Suprapubic skin (tissue), 4 donors: ENCODE results near the gene PCNX4.

Source experiments
- EP300 ChIP-seq: sonication (generic); formaldehyde crosslinking; IDR thresholded peaks from one replicate; pipeline ENCODE4 v1.6.1; 2017; ENCODE audit warnings: antibody characterized with exemption
- POLR2A ChIP-seq, 2 donors: fragments of 450-650 bp; IDR thresholded peaks; one replicate each; pipeline ENCODE4 v1.6.1; 2017; ENCODE audit warnings: antibody characterized with exemption in 2 of 2, mild to moderate bottlenecking in 2 of 2, moderate library complexity in 2 of 2
- POLR2AphosphoS5 ChIP-seq, 3 donors: sonication (generic); formaldehyde crosslinking; IDR thresholded peaks; one replicate each; pipeline ENCODE4 v1.6.1; 2017; ENCODE audit warnings: antibody characterized with exemption in 3 of 3
- TF ChIP-seq, protein P1 (sequence below), 2 donors: fragments of 200-600 bp in 1 of 2; fragments of 450-650 bp in 1 of 2; sonication (generic) in 1 of 2; IDR thresholded peaks; one replicate each; pipeline ENCODE4 v1.5.1; 2016 to 2019; ENCODE audit warnings: antibody characterized with exemption in 2 of 2, mild to moderate bottlenecking in 1 of 2, moderate library complexity in 1 of 2

DNA sequence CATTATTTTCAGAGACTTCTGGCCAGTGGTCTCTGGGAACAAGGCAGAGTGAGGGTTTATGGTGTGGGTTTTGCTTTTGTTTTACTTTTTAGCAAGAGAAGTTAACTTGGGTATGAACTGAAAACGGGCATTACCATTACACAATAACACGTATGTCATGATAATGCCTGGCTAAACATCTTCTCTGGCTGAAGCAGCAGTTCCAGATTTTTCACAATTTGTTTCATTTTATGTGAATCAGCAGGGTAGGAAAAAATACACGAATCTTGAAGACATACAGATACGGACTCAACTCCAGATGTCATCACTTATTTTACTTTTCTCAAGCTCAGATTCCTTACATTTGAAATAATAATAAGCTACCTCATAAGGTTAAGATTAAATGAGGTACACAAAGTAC is 2.5 kb upstream of the PCNX4 start:
- TF ChIP-seq, protein P1, sequence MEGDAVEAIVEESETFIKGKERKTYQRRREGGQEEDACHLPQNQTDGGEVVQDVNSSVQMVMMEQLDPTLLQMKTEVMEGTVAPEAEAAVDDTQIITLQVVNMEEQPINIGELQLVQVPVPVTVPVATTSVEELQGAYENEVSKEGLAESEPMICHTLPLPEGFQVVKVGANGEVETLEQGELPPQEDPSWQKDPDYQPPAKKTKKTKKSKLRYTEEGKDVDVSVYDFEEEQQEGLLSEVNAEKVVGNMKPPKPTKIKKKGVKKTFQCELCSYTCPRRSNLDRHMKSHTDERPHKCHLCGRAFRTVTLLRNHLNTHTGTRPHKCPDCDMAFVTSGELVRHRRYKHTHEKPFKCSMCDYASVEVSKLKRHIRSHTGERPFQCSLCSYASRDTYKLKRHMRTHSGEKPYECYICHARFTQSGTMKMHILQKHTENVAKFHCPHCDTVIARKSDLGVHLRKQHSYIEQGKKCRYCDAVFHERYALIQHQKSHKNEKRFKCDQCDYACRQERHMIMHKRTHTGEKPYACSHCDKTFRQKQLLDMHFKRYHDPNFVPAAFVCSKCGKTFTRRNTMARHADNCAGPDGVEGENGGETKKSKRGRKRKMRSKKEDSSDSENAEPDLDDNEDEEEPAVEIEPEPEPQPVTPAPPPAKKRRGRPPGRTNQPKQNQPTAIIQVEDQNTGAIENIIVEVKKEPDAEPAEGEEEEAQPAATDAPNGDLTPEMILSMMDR (IDR thresholded peaks at IDR 0.05) = no peak
- TF ChIP-seq POLR2A (IDR thresholded peaks at IDR 0.05) (no peak), POLR2AphosphoS5 (IDR thresholded peaks at IDR 0.05) (no peak), EP300 (no peak)
